H1 (cell line): Measurements from ENCODE around the gene SFMBT2. TPM values are rescaled to one million over a fixed set of nuclear protein-coding genes. Genes with fewer than 3 reads are reported as not detected.

ENCODE experiments used
- CTCF ChIA-PET: fragments of 300-600 bp; sonication (Branson Sonifier 250); formaldehyde crosslinking; loops from one replicate; lab custom pipeline; 2021; ENCODE audit not compliant: partially characterized antibody; lab: Charles Lee
- POLR2A ChIA-PET: fragments of 300-600 bp; sonication (Branson Sonifier 250); formaldehyde crosslinking; loops from one replicate; lab custom pipeline; 2021; ENCODE audit warnings: inconsistent platforms; ENCODE audit not compliant: partially characterized antibody; lab: Charles Lee
- DNase-seq, 2 experiments: peaks; one replicate each; pipeline versions ENCODE4 v3.0.0 to v3.0.0-alpha.2; 2010 to 2022; ENCODE audit warnings: low spot score in 2 of 2, low read depth in 1 of 2, mixed read lengths in 1 of 2
- FAIRE-seq: peaks from 2 replicates; lab custom pipeline; 2011; peaks lifted over from hg19 to GRCh38; lab: Jason Lieb, UNC
- H2AFZ ChIP-seq: 2 replicates; pipeline ENCODE4 v1.8.1; 2012; ENCODE audit warnings: low read length, inconsistent platforms
- H2AK5ac ChIP-seq: 2 replicates; pipeline ENCODE4 v1.6.1; 2013; ENCODE audit warnings: low read depth, low read length
- H2BK120ac ChIP-seq: replicated peaks from 2 replicates; pipeline ENCODE3; 2013; ENCODE audit warnings: low read depth, low read length, inconsistent platforms
- H2BK12ac ChIP-seq: 2 replicates; pipeline ENCODE4 v1.6.1; 2013; ENCODE audit warnings: low read depth, low read length
- H2BK15ac ChIP-seq: 2 replicates; pipeline ENCODE4 v1.6.1; 2013; ENCODE audit warnings: low read length
- H2BK20ac ChIP-seq: 2 replicates; pipeline ENCODE4 v1.6.1; 2013; ENCODE audit warnings: low read length
- H2BK5ac ChIP-seq: 2 replicates; pipeline ENCODE4 v1.6.1; 2013; ENCODE audit warnings: low read depth, low read length
- H3K14ac ChIP-seq: 2 replicates; pipeline ENCODE4 v1.6.1; 2013; ENCODE audit warnings: inconsistent platforms; ENCODE audit not compliant: insufficient read length
- H3K18ac ChIP-seq: 2 replicates; pipeline ENCODE4 v1.6.1; 2013; ENCODE audit warnings: low read length; ENCODE audit errors: extremely low read depth
- H3K23ac ChIP-seq: 2 replicates; pipeline ENCODE4 v1.6.1; 2013; ENCODE audit warnings: inconsistent platforms; ENCODE audit not compliant: insufficient read length
- H3K23me2 ChIP-seq: 2 replicates; pipeline ENCODE4 v1.6.1; 2013; ENCODE audit warnings: low read depth, low read length
- H3K27ac ChIP-seq: 2 replicates; pipeline ENCODE4 v1.6.1; 2011; ENCODE audit warnings: low read depth, low read length, inconsistent platforms
- H3K27me3 ChIP-seq, 4 experiments: replicated peaks in 1 of 4; 1 replicate in 1 of 4; 2 replicates in 3 of 4; pipeline versions ENCODE4 v1.6.1 to v1.8.1; 2011 to 2013; ENCODE audit warnings: low read length in 3 of 4, mild to moderate bottlenecking in 3 of 4, inconsistent platforms in 2 of 4, mixed read lengths in 2 of 4, moderate library complexity in 1 of 4; ENCODE audit not compliant: control insufficient read depth in 3 of 4, insufficient read depth in 3 of 4; ENCODE audit errors: extremely low read depth in 1 of 4
- H3K36me3 ChIP-seq, 4 experiments: 2 replicates each; pipeline versions ENCODE4 v1.6.1 to v1.8.1; 2011 to 2013; ENCODE audit warnings: mild to moderate bottlenecking in 4 of 4, low read length in 3 of 4, moderate library complexity in 2 of 4, control low read depth in 1 of 4, inconsistent platforms in 1 of 4; ENCODE audit not compliant: insufficient read depth in 4 of 4, control insufficient read depth in 2 of 4
- H3K4ac ChIP-seq: replicated peaks from 2 replicates; pipeline ENCODE3; 2013; ENCODE audit warnings: low read length, low read depth, mixed read lengths, inconsistent platforms; ENCODE audit not compliant: insufficient read length
- H3K4me1 ChIP-seq, 4 experiments: replicated peaks in 1 of 4; 1 replicate in 1 of 4; 2 replicates in 3 of 4; pipeline versions ENCODE4 v1.6.1 to v1.8.1; 2011 to 2013; ENCODE audit warnings: low read length in 3 of 4, inconsistent platforms in 2 of 4, mixed read lengths in 1 of 4; ENCODE audit not compliant: insufficient read depth in 4 of 4, control insufficient read depth in 3 of 4
- H3K4me2 ChIP-seq, 2 experiments: 2 replicates each; pipeline versions ENCODE4 v1.6.1 to v1.8.1; 2011 to 2013; ENCODE audit warnings: low read depth in 2 of 2, low read length in 2 of 2, control low read depth in 1 of 2, inconsistent platforms in 1 of 2, mild to moderate bottlenecking in 1 of 2; ENCODE audit not compliant: insufficient read depth in 1 of 2
- H3K4me3 ChIP-seq, 4 experiments: fragments of 200-600, 300-600 bp in 1 of 4; sonication (generic), shearing (Covaris generic), sonication (Bioruptor Twin) in 1 of 4; 2 replicates each; pipeline versions ENCODE4 v1.5.1 to v1.8.1; 2011 to 2016; ENCODE audit warnings: low read length in 4 of 4, low read depth in 3 of 4, control low read depth in 2 of 4, inconsistent platforms in 2 of 4, mild to moderate bottlenecking in 2 of 4, mixed read lengths in 1 of 4, moderate library complexity in 1 of 4; ENCODE audit not compliant: insufficient read depth in 2 of 4; ENCODE audit errors: extremely low read depth in 1 of 4
- H3K56ac ChIP-seq: replicated peaks from 2 replicates; pipeline ENCODE3; 2013; ENCODE audit warnings: low read depth, mild to moderate bottlenecking, mixed read lengths, low read length, inconsistent platforms; ENCODE audit not compliant: insufficient read length
- H3K79me1 ChIP-seq: 2 replicates; pipeline ENCODE4 v1.6.1; 2013; ENCODE audit warnings: low read depth, low read length, control low read depth
- H3K79me2 ChIP-seq, 2 experiments: 2 replicates each; pipeline versions ENCODE4 v1.6.1 to v1.8.1; 2012 to 2013; ENCODE audit warnings: low read length in 2 of 2, mild to moderate bottlenecking in 2 of 2, inconsistent platforms in 1 of 2; ENCODE audit not compliant: insufficient read depth in 2 of 2, control insufficient read depth in 1 of 2
- H3K9ac ChIP-seq, 4 experiments: replicated peaks in 1 of 4; 1 replicate in 1 of 4; 2 replicates in 3 of 4; pipeline versions ENCODE4 v1.6.1 to v1.8.1; 2011 to 2013; ENCODE audit warnings: low read depth in 3 of 4, low read length in 3 of 4, control low read depth in 2 of 4, mild to moderate bottlenecking in 2 of 4, moderate library complexity in 2 of 4, inconsistent platforms in 1 of 4; ENCODE audit errors: extremely low read depth in 1 of 4
- H3K9me3 ChIP-seq, 2 experiments: 2 replicates each; pipeline versions ENCODE4 v1.6.1 to v1.8.1; 2012 to 2013; ENCODE audit warnings: mild to moderate bottlenecking in 2 of 2, moderate library complexity in 2 of 2, control low read depth in 1 of 2, inconsistent platforms in 1 of 2, low read depth in 1 of 2, low read length in 1 of 2, mixed read lengths in 1 of 2; ENCODE audit not compliant: insufficient read depth in 2 of 2
- H4K20me1 ChIP-seq, 2 experiments: replicated peaks in 1 of 2; 2 replicates each; pipeline versions ENCODE3 to v1.8.1; 2011 to 2013; ENCODE audit warnings: inconsistent platforms in 2 of 2, low read length in 2 of 2, mild to moderate bottlenecking in 1 of 2; ENCODE audit not compliant: insufficient read depth in 2 of 2, control insufficient read depth in 1 of 2
- H4K5ac ChIP-seq: 2 replicates; pipeline ENCODE4 v1.6.1; 2013; ENCODE audit warnings: low read length, low read depth, mixed read lengths, inconsistent platforms; ENCODE audit not compliant: insufficient read length
- H4K8ac ChIP-seq: 2 replicates; pipeline ENCODE4 v1.8.0; 2013; ENCODE audit warnings: mild to moderate bottlenecking, moderate library complexity, low read length, inconsistent platforms; ENCODE audit not compliant: insufficient read depth; ENCODE audit errors: extremely low read depth
- H4K91ac ChIP-seq: replicated peaks from 2 replicates; pipeline ENCODE3; 2013; ENCODE audit warnings: low read length, mixed read lengths, inconsistent platforms; ENCODE audit not compliant: insufficient read length
- ATF3 ChIP-seq: IDR thresholded peaks from 2 replicates; pipeline ENCODE4 v1.6.1; 2011; ENCODE audit warnings: low read depth, mild to moderate bottlenecking, low read length; ENCODE audit not compliant: insufficient read depth
- E2F6 ChIP-seq: IDR thresholded peaks from 2 replicates; pipeline ENCODE4 v1.6.1; 2012; ENCODE audit warnings: inconsistent platforms
- MAX ChIP-seq: IDR thresholded peaks from 2 replicates; pipeline ENCODE4 v1.6.1; 2012; ENCODE audit warnings: inconsistent platforms
- RBBP5 ChIP-seq: IDR thresholded peaks from 2 replicates; pipeline ENCODE4 v1.7.1; 2012; ENCODE audit warnings: low read depth, mild to moderate bottlenecking, inconsistent platforms, low read length, moderate library complexity, borderline replicate concordance
- RNF2 ChIP-seq: fragments of 200-900, 300-1000 bp; sonication (generic); IDR thresholded peaks from 2 replicates; pipeline ENCODE4 v1.7.1; 2016; ENCODE audit warnings: borderline replicate concordance, low read depth, mild to moderate bottlenecking, antibody characterized with exemption, low read length; ENCODE audit not compliant: poor library complexity, severe bottlenecking; ENCODE audit errors: missing control alignments
- SIN3A ChIP-seq, 2 experiments: IDR thresholded peaks in 1 of 2; conservative IDR thresholded peaks in 1 of 2; 2 replicates each; pipeline ENCODE4 v1.6.1; 2011 to 2012; ENCODE audit warnings: low read length in 2 of 2, improper control_type of control experiment in 1 of 2, low read depth in 1 of 2, mild to moderate bottlenecking in 1 of 2
- WGBS, 2 experiments: shearing (Covaris generic) in 1 of 2; methylation state at CpG; one replicate each; pipeline versions ENCODE4 v1.1.6 to v1.1.7; 2013 to 2015; ENCODE audit warnings: low lambda C conversion rate in 2 of 2, mixed read lengths in 2 of 2, inconsistent platforms in 1 of 2, low coverage in 1 of 2, missing lambda C conversion rate in 1 of 2; ENCODE audit not compliant: insufficient replicate concordance in 2 of 2, insufficient coverage in 1 of 2, insufficient read length in 1 of 2; ENCODE audit errors: extremely low coverage in 1 of 2, missing lambda C conversion rate in 1 of 2; 5-methylcytosine and 5-hydroxymethylcytosine counted together
- polyA plus RNA-seq, 7 experiments: library from polyadenylated mRNA; depleted of rRNA in 3 of 7; stranded (reverse) in 5 of 7; unstranded in 2 of 7; fragments of >200 nt in 5 of 7; fragments of 200-250 nt in 2 of 7; gene quantifications; 1 replicate in 5 of 7; 2 replicates in 1 of 7; 4 replicates in 1 of 7; pipeline versions ENCODE4 v1.2.1 to v1.2.3, GENCODE V29; 2011 to 2013; ENCODE audit warnings: missing spikeins in 2 of 7, mixed read lengths in 2 of 7
- total RNA-seq: library from RNA; stranded (reverse); fragmentation: NEBNext Ultra II Directional; extraction: Animal tissue kit (Norgen Biotek cat#: 25700); gene quantifications from 2 replicates; pipeline ENCODE4 v1.2.1, GENCODE V29; 2021

The SFMBT2 gene
- total and polyA plus RNA-seq, 2 of the 8 experiments (the other 6 are each of a cell fraction or from before 2014, with no cell fraction given), result 2.9 to 11.0 TPM

DNA sequence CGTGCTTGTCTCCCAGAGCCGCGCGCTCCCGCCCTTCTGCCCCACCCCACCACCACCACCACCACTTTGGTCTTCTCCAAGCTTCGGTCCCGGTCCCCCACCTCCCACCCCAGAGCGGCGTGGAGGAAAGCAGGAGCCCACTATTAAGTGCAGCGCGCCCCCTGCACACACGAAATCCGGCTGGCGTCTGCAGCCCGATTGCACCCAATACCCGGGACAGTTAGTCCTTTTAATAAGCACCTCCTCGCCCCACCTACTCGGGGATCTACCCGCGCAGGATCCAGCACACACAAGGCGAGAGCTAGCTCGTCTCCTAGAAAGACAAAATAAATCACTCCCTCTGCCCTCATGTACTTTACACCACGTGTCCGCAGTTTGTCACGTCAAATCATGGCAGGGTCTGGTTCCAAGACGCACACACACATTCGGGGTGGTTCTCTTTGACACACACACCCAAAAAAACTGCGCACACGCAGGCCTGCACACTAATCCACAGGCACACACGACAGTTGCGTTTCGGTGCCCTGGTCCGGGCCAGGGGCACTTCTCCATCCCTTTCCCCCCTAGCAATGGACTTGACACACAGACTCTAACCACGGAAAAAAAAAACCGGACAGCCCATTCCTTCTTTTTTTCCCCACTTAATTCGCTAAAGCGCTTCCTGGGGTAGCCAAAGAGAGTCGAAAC, 1.6 kb downstream of the SFMBT2 start:
- Histone ChIP-seq H2BK20ac (no peak overlapping the region), H3K79me1 (no peaks in the 10 kb centered on the region), H3K14ac (no peak overlapping the region)
- POLR2A ChIA-PET, result interaction anchor here (2.6 kb wide), 1 partner anchor 14 kb away, joined by 10 read pairs; no protein-coding TSS in a partner anchor
- 1% methylated on average over 33 of the region's 38 CpGs; no CpG with 5 or more reads in 1 of the 2 experiments for WGBS, 2 experiments
- TF ChIP-seq SIN3A (conservative IDR thresholded peaks at IDR 0.05 in 1 of 2, IDR thresholded peaks at IDR 0.05 in 1 of 2; ENCODE audit: low read depth in 1 of 2, low read length in 2 of 2) (0 out of 4 replicates have a peak, but pooled peaks of 1 of the 2 experiments have one; percentile 51), RBBP5 (no peak), RNF2 (peak; percentile 68), MAX (peak; percentile 78; the same call in 1 of the 2 replicates), E2F6 (0 out of 2 replicates have a peak, but pooled peaks have one; percentile 25), ATF3 (no peak)
- TF ChIP-seq, all 59 proteins: peak for 4
- H3K18ac ChIP-seq, result peak overlapping the region; percentile 90; the same call in 1 of the 2 replicates
- peak overlapping the region; percentile 71; the same call in 1 of the 2 replicates for H2BK5ac ChIP-seq
- CTCF ChIA-PET, result interaction anchor here (0.6 to 1.4 kb wide), 5 partner anchors 10 to 869 kb away, joined by 3 to 7 read pairs (median 3); no protein-coding TSS in a partner anchor
- H3K4me3 ChIP-seq, result peak overlapping the region; percentile 78 to 91 (median 79)
- H3K27ac ChIP-seq, result no peak overlapping the region
- peak overlapping the region; percentile 47; the same call in 1 of the 2 replicates for H2AK5ac ChIP-seq
- peaks cover 7 to 20% (median 13%) of the 10 kb centered on the region in 4 experiments for H3K4me1 ChIP-seq
- H2BK15ac ChIP-seq, result peak overlapping the region; percentile 99; the same call in 1 of the 2 replicates
- no peaks in the 10 kb centered on the region for H3K9me3 ChIP-seq
- 0 out of 2 replicates have a peak overlapping the region, but pooled peaks have one; percentile 26 for H2AFZ ChIP-seq
- H3K36me3 ChIP-seq, result no peaks in the 10 kb centered on the region
- H2BK120ac ChIP-seq, result no peak overlapping the region
- DNase-seq, result no peak
- H3K23me2 ChIP-seq, result peaks cover 51% of the 10 kb centered on the region
- no peak overlapping the region for H3K23ac ChIP-seq
- peaks cover 15 to 64% (median 51%) of the 10 kb centered on the region in 4 experiments; a peak in 6 of 7 replicates for H3K27me3 ChIP-seq
- peak overlapping the region; percentile 92; the same call in 1 of the 2 replicates for H2BK12ac ChIP-seq
- no peak for FAIRE-seq
- peak overlapping the region; percentile 85 to 94 for H3K4me2 ChIP-seq
- H3K79me2 ChIP-seq, result peaks cover 0 to 40% of the 10 kb centered on the region in 2 experiments
- H4K8ac ChIP-seq, result no peak overlapping the region; the same call in 1 of the 2 replicates
- H4K20me1 ChIP-seq, result peaks cover 0 to 5% of the 10 kb centered on the region in 2 experiments
- peak overlapping the region; percentile 61 for H4K91ac ChIP-seq
- peak overlapping the region in 1 of 4 experiments; percentile 46; a peak in 1 of 7 replicates for H3K9ac ChIP-seq
- no peak overlapping the region for H3K4ac ChIP-seq
- H3K56ac ChIP-seq, result no peak overlapping the region
- H4K5ac ChIP-seq, result no peak overlapping the region
